A673 (cell line): ENCODE results near the gene SFN.

Experiments
- EZH2 ChIP-seq: fragments of 200-600 bp; sonication (generic); IDR thresholded peaks from 2 replicates; pipeline ENCODE4 v1.6.1; 2017; ENCODE audit warnings: borderline replicate concordance, low read depth, mild to moderate bottlenecking, mixed read lengths, antibody characterized with exemption, low read length; ENCODE audit not compliant: poor library complexity, severe bottlenecking
- TF ChIP-seq, protein P1 (sequence below): fragments of 300-800, 200-600 bp; sonication (generic); conservative IDR thresholded peaks from 2 replicates; pipeline ENCODE4 v1.5.1; 2017; ENCODE audit warnings: low read depth, mild to moderate bottlenecking, antibody characterized with exemption, low read length, moderate library complexity, mixed read lengths

DNA sequence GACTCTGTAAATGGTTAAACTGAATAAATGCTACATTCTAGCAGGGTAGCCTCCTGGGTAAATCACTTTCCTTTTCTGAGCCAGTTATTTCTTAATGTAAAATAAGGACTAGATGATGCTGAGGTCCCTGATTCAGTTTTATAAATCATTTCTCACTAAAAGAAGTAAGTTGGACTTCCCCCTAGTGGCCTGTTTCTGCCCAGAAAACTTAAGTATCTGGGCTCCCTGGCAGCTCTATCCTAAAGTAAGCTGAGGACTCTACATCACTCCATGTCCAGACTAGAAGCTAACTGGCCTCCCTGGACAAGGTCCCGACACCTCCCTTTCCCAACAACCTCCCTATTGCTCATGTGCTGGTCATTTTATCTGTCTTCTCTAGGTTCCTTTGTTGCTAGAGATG lies 24.2 kb downstream of the SFN start:
- TF ChIP-seq, protein P1, sequence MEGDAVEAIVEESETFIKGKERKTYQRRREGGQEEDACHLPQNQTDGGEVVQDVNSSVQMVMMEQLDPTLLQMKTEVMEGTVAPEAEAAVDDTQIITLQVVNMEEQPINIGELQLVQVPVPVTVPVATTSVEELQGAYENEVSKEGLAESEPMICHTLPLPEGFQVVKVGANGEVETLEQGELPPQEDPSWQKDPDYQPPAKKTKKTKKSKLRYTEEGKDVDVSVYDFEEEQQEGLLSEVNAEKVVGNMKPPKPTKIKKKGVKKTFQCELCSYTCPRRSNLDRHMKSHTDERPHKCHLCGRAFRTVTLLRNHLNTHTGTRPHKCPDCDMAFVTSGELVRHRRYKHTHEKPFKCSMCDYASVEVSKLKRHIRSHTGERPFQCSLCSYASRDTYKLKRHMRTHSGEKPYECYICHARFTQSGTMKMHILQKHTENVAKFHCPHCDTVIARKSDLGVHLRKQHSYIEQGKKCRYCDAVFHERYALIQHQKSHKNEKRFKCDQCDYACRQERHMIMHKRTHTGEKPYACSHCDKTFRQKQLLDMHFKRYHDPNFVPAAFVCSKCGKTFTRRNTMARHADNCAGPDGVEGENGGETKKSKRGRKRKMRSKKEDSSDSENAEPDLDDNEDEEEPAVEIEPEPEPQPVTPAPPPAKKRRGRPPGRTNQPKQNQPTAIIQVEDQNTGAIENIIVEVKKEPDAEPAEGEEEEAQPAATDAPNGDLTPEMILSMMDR: peak; percentile 50
- TF ChIP-seq EZH2: no peak
